Cerebellar nuclear complex (tissue), 1 donor: ENCODE measurements around the gene GNG14.
A peak's percentile ranks its signal among the peaks of the same experiment; 100 is the strongest.
"Not testable (repeated sequence)": the region's sequence is repeated elsewhere in the genome, so short reads cannot be mapped to it uniquely, and the experiment has no call there.

Source experiments
- DNase-seq, 2 experiments: peaks; one replicate each; lab custom pipeline; 2025; lab: John Stamatoyannopoulos, UW

The GNG14 gene

GRCh38 chr19:12696366-12697335, 8.9 kb downstream of the GNG14 start, which contains the start of gene FBXW9:
Gene FBXW9 (minus strand): TSS chr19:12696631. CDS start chr19:12696581, 50 bp downstream.
- peak in 1 of 2 experiments; percentile 73 for DNase-seq

GRCh38 chr19:12697425-12697824, 9.6 kb downstream of the GNG14 start:
- not testable (repeated sequence) for DNase-seq

GRCh38 chr19:12698138-12698537, 10.3 kb downstream of the GNG14 start:
- DNase-seq = no peak

GRCh38 chr19:12701596-12702282, 13.9 kb downstream of the GNG14 start:
- DNase-seq = no peak

- DNase-seq = no peak
Measured at GRCh38 chr19:12703046-12703445, 15.2 kb downstream of the GNG14 start.

GRCh38 chr19:12705169-12705568, 17.4 kb downstream of the GNG14 start:
- no peak for DNase-seq

- no peak for DNase-seq
Measured at GRCh38 chr19:12705654-12706331, 18.0 kb downstream of the GNG14 start.

GRCh38 chr19:12706332-12706718, 18.5 kb downstream of the GNG14 start:
- no peak for DNase-seq

GRCh38 chr19:12708641-12709040, 20.8 kb downstream of the GNG14 start:
- no peak for DNase-seq

- no peak for DNase-seq
Measured at GRCh38 chr19:12711187-12711586, 23.4 kb downstream of the GNG14 start.

GRCh38 chr19:12712077-12712476, 24.3 kb downstream of the GNG14 start:
- DNase-seq = not testable (repeated sequence)

GRCh38 chr19:12713304-12713703, 25.5 kb downstream of the GNG14 start:
- DNase-seq = not testable (repeated sequence)

- DNase-seq = no peak
Measured at GRCh38 chr19:12715102-12715501, 27.3 kb downstream of the GNG14 start.

- no peak for DNase-seq
Measured at GRCh38 chr19:12715929-12716328, 28.1 kb downstream of the GNG14 start.

- DNase-seq = no peak
Measured at GRCh38 chr19:12720296-12720695, 32.5 kb downstream of the GNG14 start.

GRCh38 chr19:12720851-12721655, 33.3 kb downstream of the GNG14 start:
- no peak for DNase-seq

GRCh38 chr19:12721656-12722565, 34.1 kb downstream of the GNG14 start:
- DNase-seq = no peak

GRCh38 chr19:12722566-12723380, 35.0 kb downstream of the GNG14 start:
- peak; percentile 40 to 84 for DNase-seq

- no peak for DNase-seq
Measured at GRCh38 chr19:12723381-12723640, 35.5 kb downstream of the GNG14 start.
